ENCODE results near the gene ADRA2B.
"Not testable (repeated sequence)": the region's sequence is repeated elsewhere in the genome, so short reads cannot be mapped to it uniquely, and the experiment has no call there.

Gene ADRA2B

DNA sequence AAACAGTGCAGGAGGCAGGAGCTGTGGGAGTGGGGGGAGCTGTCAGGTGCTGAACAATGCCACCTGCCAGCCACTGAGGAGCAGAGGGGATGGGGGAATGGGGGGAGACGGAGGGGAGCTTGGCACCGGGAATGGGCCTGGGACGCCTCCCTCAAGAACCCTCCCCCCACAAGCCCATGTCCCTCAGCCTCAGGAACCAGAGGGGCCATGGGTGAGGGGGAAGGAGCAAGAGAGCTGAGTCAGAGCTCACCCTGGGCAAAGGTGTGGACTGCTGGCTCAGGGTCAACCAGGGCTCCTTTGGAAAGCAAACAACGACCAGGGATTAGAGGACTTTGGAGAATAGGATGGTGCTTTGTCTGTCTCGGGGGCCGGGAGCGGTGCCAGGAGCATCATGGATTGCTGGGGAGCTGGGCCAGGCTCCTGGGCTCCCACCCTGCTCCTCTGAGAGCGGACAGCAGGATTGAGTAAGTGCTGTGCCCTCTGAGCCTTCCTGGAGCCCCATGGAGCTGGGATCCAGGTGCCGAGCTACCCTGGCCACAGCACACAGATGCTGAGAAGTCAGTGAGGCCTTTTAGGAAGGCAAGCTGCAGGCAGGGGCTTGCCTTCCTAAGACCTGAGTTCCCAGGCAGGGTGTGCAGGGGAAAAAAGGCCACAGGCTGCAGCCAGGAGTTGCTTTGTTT lies 48.3 kb downstream of the ADRA2B start:
- not testable (repeated sequence) for DNase-seq (ENCODE audit: low read depth)

- DNase-seq (ENCODE audit: low read depth), result not testable (repeated sequence)
Observed at GRCh38 chr2:96067098-96067660, 49.2 kb downstream of the ADRA2B start.

DNA sequence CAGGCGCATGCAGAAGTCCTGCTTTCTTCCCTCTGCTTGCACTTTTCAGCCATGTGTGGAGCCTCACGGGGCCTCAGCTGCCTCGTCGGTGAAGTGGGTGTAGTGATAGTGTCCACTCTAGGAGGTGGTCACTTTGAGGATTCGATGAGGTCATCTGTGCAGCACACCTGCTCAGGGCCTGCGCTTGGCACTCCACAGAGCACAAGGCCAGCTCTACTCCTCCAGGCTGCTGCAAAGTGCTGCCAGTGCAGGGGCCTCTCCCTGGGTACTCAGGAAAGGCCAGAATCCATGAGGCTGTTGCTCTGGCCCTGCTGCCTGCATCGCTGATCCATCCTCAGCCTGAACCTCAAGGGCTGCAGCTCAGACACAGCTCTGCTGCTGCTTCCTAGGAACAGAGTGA lies 49.9 kb downstream of the ADRA2B start:
- not testable (repeated sequence) for DNase-seq (ENCODE audit: low read depth)

GRCh38 chr2:96065954-96066353 lies 50.4 kb downstream of the ADRA2B start:
- DNase-seq (ENCODE audit: low read depth), result not testable (repeated sequence)

GRCh38 chr2:96065381-96065930 lies 50.9 kb downstream of the ADRA2B start:
- no peak for DNase-seq (ENCODE audit: low read depth)

- DNase-seq (ENCODE audit: low read depth), result not testable (repeated sequence)
Observed at GRCh38 chr2:96064760-96065159, 51.6 kb downstream of the ADRA2B start.

DNA sequence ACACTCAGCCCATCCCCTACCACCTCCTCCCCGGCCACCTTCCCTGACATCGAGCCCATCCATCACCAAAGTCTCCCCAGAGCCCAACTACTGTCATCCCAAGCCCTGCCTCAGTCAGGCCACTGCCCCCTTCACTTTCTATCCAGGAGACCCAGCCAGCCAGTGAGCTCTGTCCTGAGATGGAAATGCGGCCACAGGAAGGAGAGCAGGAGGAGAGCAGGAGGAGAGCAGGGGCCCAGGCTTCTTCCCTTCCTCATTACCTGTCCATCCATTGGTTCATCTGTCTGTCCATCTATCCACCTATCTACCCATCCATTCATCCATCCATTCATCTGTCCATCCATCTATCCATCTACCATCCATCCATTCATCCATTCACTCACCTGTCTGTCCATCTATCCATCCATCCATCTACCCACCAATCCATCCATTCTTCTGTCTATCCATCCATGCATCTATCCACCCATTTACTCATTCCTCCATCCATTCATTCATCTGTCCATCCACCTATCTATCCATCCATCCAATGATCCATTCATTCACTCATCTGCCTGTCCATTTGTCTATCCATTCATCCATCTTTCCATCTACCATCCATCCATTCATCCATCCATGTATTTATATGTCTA lies 52.2 kb downstream of the ADRA2B start:
- not testable (repeated sequence) for DNase-seq (ENCODE audit: low read depth)

DNA sequence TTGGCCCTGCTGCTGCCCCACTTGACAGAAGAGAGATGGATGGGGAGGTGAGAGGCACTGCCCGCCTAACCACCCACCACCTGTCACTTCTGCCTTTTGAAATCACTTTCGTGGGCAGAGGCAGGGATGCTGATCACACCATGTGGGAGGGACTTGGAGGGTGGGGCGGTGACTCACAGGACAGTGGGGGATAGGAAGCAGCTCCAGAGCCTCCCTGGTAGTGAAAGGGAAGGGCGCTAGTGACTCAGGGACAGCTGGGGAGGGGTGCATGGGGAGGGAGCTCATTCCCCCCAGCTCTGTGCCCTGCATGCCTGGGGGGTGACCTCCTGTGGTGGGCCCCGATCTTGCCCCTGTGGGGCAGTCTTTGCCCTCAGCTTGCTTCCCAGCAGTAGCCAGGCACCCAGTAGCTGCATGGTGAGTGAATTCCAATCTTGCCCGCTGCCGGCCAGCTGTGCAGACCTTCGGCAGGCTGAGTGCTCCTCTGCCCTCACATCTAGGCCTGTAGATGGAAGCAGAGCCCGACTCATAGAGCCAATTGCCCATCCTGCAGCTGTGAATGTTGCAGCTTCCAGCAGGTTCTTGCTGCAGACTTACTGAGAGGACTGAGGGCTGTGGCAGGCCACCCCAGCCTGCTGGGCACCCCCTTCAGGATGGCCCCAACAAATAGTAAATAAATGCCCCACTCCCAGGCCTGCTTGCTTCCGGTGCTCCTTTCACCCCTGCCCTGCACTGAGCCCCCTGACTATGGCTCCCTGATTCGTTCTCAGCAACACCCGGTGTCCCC lies 53.1 kb downstream of the ADRA2B start:
- peak; percentile 47 for DNase-seq (ENCODE audit: low read depth)
